ENCODE data around the gene KRTAP1-5. TPM values are rescaled to one million over a fixed set of nuclear protein-coding genes. Genes with fewer than 3 reads are reported as not detected.

Gene KRTAP1-5
- total RNA-seq, 1 donor = 25.0 TPM

- Histone ChIP-seq H3K36me3 (ENCODE audit: insufficient read depth, low read length) (no peaks in the 10 kb centered on the region), H3K4me3 (ENCODE audit: insufficient read depth, low read length) (no peak overlapping the region), H3K9me3 (ENCODE audit: low read depth, low read length) (no peaks in the 10 kb centered on the region), H2AFZ (ENCODE audit: low read length) (peak overlapping the region; percentile 48), H3K4me2 (ENCODE audit: insufficient read depth, low read length) (no peak overlapping the region), H4K20me1 (ENCODE audit: insufficient read depth, low read length) (no peaks in the 10 kb centered on the region), H3K4me1 (ENCODE audit: insufficient read depth, low read length) (no peaks in the 10 kb centered on the region), H3K27me3 (ENCODE audit: insufficient read depth, low read length) (no peaks in the 10 kb centered on the region), H3K27ac (ENCODE audit: low read depth, low read length) (no peak overlapping the region), H3K79me2 (ENCODE audit: insufficient read depth, low read length) (no peaks in the 10 kb centered on the region)
- TF ChIP-seq, protein P1, sequence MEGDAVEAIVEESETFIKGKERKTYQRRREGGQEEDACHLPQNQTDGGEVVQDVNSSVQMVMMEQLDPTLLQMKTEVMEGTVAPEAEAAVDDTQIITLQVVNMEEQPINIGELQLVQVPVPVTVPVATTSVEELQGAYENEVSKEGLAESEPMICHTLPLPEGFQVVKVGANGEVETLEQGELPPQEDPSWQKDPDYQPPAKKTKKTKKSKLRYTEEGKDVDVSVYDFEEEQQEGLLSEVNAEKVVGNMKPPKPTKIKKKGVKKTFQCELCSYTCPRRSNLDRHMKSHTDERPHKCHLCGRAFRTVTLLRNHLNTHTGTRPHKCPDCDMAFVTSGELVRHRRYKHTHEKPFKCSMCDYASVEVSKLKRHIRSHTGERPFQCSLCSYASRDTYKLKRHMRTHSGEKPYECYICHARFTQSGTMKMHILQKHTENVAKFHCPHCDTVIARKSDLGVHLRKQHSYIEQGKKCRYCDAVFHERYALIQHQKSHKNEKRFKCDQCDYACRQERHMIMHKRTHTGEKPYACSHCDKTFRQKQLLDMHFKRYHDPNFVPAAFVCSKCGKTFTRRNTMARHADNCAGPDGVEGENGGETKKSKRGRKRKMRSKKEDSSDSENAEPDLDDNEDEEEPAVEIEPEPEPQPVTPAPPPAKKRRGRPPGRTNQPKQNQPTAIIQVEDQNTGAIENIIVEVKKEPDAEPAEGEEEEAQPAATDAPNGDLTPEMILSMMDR (IDR thresholded peaks at IDR 0.05; ENCODE audit: extremely low read depth, low read depth, low read length) = no peak
- no peak for DNase-seq (ENCODE audit: insufficient read length, low spot score, missing footprints)
Observed at GRCh38 chr17:41013181-41013580, 13.8 kb downstream of the KRTAP1-5 start.

DNA sequence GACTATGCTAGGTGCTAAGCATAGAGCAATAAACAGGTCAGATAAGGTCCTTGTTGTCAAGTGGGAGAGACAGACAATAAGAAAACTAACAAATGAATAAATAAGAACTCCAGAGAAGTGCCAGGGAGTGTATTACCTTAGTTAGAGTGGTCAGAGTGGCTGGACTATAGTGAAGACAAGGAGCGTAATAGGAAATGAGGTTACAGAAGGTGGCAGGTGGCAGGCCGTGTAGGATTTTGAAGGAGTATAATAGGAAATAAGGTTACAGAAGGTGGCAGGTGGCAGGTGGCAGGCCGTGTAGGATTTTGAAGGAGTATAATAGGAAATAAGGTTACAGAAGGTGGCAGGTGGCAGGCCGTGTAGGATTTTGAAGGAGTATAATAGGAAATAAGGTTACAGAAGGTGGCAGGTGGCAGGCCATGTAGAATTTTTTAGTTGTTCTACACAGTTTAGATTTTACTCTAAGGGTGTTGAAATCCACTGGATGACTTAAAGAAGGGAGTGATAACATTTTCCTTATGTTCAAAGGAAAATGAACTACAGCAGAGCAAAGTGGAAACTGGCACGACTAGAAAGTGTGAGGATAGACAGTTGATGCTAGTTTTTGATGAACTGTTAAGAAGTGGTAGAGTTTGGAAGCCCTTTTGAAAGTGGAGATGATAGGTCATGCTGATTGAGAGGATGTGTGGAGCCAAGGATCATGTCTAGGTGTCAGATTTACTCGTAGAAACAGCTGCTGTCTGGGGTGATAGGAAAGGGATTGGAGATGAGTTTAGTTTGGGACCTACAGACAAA, 14.5 kb downstream of the KRTAP1-5 start:
- DNase-seq (ENCODE audit: insufficient read length, low spot score, missing footprints) = no peak
- Histone ChIP-seq H3K4me3 (ENCODE audit: insufficient read depth, low read length) (no peak overlapping the region), H3K36me3 (ENCODE audit: insufficient read depth, low read length) (no peaks in the 10 kb centered on the region), H2AFZ (ENCODE audit: low read length) (peak overlapping the region; percentile 48), H3K4me1 (ENCODE audit: insufficient read depth, low read length) (no peaks in the 10 kb centered on the region), H4K20me1 (ENCODE audit: insufficient read depth, low read length) (no peaks in the 10 kb centered on the region), H3K79me2 (ENCODE audit: insufficient read depth, low read length) (no peaks in the 10 kb centered on the region), H3K27me3 (ENCODE audit: insufficient read depth, low read length) (no peaks in the 10 kb centered on the region), H3K27ac (ENCODE audit: low read depth, low read length) (no peak overlapping the region), H3K9me3 (ENCODE audit: low read depth, low read length) (no peaks in the 10 kb centered on the region), H3K4me2 (ENCODE audit: insufficient read depth, low read length) (no peak overlapping the region)
- TF ChIP-seq, protein P1 (IDR thresholded peaks at IDR 0.05; ENCODE audit: extremely low read depth, low read depth, low read length) = no peak

GRCh38 chr17:41010441-41010840, 16.6 kb downstream of the KRTAP1-5 start:
- no peak overlapping the region for H3K4me3 ChIP-seq (ENCODE audit: insufficient read depth, low read length)
- H2AFZ ChIP-seq (ENCODE audit: low read length) = no peak overlapping the region
- TF ChIP-seq, protein P1 (IDR thresholded peaks at IDR 0.05; ENCODE audit: extremely low read depth, low read depth, low read length) = no peak
- no peaks in the 10 kb centered on the region for H3K27me3 ChIP-seq (ENCODE audit: insufficient read depth, low read length)
- no peaks in the 10 kb centered on the region for H3K9me3 ChIP-seq (ENCODE audit: low read depth, low read length)
- no peak for DNase-seq (ENCODE audit: insufficient read length, low spot score, missing footprints)
- no peaks in the 10 kb centered on the region for H4K20me1 ChIP-seq (ENCODE audit: insufficient read depth, low read length)
- H3K27ac ChIP-seq (ENCODE audit: low read depth, low read length) = no peak overlapping the region
- no peaks in the 10 kb centered on the region for H3K4me1 ChIP-seq (ENCODE audit: insufficient read depth, low read length)
- H3K79me2 ChIP-seq (ENCODE audit: insufficient read depth, low read length) = no peaks in the 10 kb centered on the region
- no peaks in the 10 kb centered on the region for H3K36me3 ChIP-seq (ENCODE audit: insufficient read depth, low read length)
- no peak overlapping the region for H3K4me2 ChIP-seq (ENCODE audit: insufficient read depth, low read length)

GRCh38 chr17:41009936-41010335, 17.1 kb downstream of the KRTAP1-5 start:
- H4K20me1 ChIP-seq (ENCODE audit: insufficient read depth, low read length) = no peaks in the 10 kb centered on the region
- no peaks in the 10 kb centered on the region for H3K9me3 ChIP-seq (ENCODE audit: low read depth, low read length)
- H3K4me1 ChIP-seq (ENCODE audit: insufficient read depth, low read length) = no peaks in the 10 kb centered on the region
- H3K79me2 ChIP-seq (ENCODE audit: insufficient read depth, low read length) = no peaks in the 10 kb centered on the region
- TF ChIP-seq, protein P1 (IDR thresholded peaks at IDR 0.05; ENCODE audit: extremely low read depth, low read depth, low read length) = no peak
- no peaks in the 10 kb centered on the region for H3K36me3 ChIP-seq (ENCODE audit: insufficient read depth, low read length)
- H3K27ac ChIP-seq (ENCODE audit: low read depth, low read length) = no peak overlapping the region
- H3K4me3 ChIP-seq (ENCODE audit: insufficient read depth, low read length) = no peak overlapping the region
- H2AFZ ChIP-seq (ENCODE audit: low read length) = no peak overlapping the region
- DNase-seq (ENCODE audit: insufficient read length, low spot score, missing footprints) = no peak
- H3K4me2 ChIP-seq (ENCODE audit: insufficient read depth, low read length) = no peak overlapping the region
- no peaks in the 10 kb centered on the region for H3K27me3 ChIP-seq (ENCODE audit: insufficient read depth, low read length)

Measured in osteoblast (primary cell).